Epidermal melanocyte (primary cell): ENCODE results near the gene UNC80.

Experiments used
- DNase-seq: peaks from one replicate; pipeline ENCODE4 v3.0.0; 2011; ENCODE audit warnings: low spot score; ENCODE audit not compliant: insufficient read length

UNC80 gene

DNA sequence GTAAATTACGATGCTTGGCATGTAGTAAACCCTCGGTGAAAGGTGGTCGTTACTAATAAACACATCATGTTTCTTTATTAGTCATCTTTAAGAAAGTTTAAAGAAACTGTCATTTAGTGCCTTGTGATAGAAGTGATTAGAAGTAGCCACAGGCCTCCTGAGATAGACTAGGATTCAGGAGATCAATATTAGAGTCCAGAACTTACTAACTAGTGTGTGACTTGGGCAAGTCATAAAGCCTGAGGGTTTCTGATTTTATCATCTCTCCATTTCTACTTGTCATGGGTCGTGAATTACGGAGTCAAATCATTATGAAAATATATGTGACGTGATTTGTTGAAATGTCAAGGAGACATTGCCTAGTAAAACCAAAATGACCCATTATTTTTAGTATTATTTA lies 237.5 kb downstream of the UNC80 start:
- DNase-seq = no peak

DNA sequence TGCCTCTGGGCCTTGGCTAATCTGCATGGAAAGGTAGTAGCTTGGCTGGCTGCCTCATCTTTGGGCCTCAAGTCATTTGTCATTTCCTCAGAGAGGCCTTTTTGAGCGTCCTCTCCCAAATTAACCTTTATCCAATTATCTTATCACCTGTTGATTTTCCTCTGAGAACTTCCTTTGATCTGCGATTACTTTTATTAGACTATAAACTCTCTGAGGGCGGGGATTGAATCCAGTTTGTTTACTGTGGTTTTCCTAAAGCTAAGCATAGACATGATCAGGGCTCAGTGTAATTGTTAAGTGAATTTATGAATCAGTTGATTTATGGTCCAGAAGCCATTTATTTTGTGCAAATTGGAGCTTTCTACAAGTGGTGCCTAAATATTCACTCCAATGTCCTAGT lies 238.3 kb downstream of the UNC80 start:
- DNase-seq = no peak

DNA sequence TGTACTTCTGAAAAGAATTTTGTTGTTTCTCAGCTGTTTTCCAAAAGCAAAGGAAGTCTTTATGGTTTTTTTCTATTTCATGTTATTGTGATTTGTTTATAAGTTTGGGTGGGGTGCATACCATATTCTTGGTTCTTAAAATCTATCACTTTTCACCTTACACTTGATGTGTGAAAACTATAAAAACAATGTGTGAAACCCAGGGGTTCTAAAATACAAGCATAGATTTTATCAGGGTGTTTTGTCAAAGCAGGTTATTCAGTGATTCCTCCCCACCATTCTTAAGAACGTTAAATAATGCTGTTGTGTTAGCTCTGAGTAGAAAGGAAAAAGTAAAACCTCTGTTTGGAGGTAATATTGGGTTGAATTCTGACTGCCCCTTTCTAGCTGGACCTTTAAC lies 248.5 kb downstream of the UNC80 start:
- no peak for DNase-seq

DNA sequence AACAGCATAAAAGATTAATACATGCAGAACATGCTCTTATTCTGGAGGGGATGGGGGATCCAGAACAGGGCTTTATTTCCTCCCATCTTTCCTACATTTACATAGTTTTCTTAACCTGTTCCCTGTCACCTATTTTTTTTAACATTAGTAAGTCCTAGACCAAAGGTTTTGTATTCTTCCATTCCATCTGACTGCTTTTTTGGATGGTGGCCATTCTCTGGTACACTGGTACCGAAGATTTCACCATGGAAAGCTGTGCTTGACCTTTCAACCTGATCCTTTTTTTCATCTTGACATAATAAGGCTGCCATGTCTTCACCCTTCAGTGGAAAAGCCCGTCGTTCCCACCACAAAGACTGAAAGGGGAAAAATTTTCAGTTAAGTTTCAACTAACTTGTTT lies 251.2 kb downstream of the UNC80 start:
- no peak for DNase-seq

DNA sequence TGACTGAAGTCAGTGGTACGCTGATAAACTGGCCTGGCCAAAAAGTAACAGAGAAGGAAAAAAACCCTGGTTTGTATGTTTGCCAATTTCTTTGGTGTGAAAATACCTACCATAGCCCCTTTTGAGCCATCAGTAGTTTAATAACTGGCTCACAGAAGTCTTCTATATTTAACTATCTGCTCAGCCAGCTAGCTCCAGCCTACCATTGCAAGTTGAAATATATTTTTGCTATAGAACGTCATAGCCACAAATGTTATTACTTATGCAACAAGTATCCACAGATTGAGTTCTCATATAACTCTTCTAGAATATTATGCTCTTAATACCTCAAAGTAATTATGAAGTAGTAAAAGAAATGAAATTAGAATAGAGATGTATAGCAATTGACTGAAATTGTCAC lies 256.0 kb downstream of the UNC80 start:
- no peak for DNase-seq

DNA sequence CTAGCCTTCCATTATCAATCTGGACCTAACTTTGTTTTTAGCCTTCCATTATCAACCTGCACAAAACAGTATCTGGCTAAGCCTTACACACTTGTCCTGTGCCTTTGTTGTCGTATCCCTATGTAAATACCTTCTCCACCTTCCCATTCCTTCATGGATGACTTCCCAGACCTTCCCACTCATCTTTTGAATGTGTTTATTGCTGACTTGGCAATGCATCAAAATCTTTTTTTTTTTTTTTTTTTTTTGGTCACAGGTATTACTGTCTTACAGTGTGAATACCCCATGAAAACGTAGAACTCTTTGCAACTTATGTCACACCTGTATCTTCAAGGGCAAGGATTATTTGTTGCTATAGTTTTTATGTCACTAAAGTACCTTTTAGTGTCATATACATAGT lies 256.5 kb downstream of the UNC80 start:
- no peak for DNase-seq

DNA sequence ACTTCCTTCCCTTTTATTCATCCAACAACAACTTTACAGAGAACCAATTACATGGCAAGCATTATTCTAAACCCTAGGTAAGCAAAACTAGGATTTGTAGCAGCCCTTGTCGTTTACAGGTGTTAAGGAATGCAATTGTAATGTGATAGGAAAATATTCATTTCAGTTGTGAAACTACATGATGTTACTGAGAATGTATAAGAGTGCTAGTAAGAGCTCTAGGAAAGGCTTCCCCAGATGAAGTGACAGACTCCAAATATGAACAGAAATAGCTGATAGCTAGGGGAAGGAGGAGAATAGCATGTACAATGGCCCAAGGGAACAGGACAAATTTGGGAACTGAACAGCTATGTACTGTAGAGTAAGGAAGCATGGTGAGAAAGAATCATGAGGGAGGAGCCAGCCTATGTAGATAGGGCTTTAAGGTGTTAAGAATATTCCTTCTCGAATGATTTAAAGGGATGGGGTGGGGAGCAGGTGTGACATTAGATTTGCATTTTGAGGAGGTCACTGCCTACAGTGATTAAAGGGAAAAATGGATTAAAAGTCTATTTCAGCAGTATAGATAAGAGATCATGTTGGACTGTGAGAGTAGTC lies 262.6 kb downstream of the UNC80 start:
- DNase-seq = no peak

DNA sequence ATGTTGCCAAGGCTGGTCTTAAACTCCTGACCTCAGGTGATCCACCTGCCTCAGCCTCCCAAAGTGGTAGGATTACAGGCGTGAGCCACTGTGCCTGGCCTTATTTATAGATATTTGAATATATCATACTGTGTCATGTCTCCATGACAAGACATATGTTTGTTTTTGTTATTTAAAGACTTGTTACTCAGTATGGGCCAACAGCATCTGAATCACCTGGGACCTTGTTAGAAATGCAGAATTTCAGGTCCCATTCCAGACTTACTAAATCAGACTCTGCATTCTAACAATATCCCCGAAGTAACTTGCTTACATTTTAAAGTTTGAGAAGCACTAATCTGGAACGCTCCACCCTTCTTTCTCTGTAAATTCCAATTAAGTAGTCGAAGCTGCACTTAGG lies 264.0 kb downstream of the UNC80 start:
- DNase-seq = no peak

DNA sequence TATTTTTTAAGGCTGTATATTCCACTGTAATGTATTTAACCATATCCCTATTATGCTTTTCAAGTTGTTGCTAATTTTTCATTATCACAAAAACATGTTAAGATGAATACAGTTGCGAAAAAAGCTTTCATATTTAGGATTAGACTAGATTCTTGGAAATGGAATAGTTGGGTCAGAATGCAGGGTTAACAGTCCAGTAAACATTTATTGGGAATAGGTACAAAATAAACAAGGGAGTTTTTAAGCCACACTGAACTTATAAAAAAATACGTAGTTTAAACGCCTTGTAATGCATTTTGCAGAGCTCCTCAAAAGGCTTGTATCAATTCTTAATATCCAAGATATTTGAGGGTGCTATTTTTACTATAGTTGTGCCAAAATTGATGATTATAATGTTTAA lies 266.4 kb downstream of the UNC80 start:
- no peak for DNase-seq

DNA sequence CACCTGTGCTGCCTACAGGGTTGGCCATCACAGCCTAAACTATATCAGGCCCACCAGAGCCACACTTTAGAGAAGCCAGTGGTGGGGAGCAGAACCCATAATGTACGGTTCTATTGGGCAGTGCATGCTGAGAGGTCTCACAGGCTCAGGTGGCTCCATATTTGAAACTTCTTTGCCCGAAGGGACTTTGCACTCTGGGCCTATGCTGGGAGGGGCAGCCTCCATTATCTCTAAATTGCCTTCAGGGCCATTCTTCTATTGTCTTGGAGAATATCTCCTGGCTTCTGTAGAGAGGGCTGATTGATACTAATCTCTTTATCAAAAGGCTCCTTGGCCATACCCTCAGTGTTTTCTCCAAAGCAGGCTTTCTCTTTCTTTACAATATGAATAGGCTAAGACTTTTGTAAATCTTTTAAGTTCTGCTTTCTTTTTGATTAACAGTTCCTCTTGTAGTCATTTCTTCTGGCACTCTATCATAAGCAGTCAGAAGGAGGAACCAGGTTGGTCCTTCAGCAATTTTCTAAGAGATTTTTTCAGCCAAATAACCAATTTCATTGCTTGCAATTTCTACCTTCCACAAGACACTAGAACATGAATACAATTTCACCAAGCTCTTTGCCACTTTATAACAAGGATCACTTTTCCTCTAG lies 275.3 kb downstream of the UNC80 start:
- DNase-seq = no peak
